A549 (cell line): ENCODE measurements around the gene OVAAL. TPM values are rescaled to one million over a fixed set of nuclear protein-coding genes. Genes with fewer than 3 reads are reported as not detected.

Experiments used
- ATAC-seq, 2 experiments: fragments of 200-7000 bp in 1 of 2; fragments of >200 bp in 1 of 2; cut with Nextera tagmentation in 1 of 2; cut with Tn5 transposase in 1 of 2; 3 replicates each; pipeline versions ENCODE4 v1.8.0 to v1.9.1; 2018 to 2020; ENCODE audit warnings: mild to moderate bottlenecking in 1 of 2, moderate library complexity in 1 of 2
- CTCF ChIA-PET: fragments of 300-600 bp; sonication (Branson Sonifier 250); formaldehyde crosslinking; extraction: SDS; loops from one replicate; lab custom pipeline; 2021; ENCODE audit warnings: antibody characterized with exemption, inconsistent platforms; lab: Yijun Ruan, JAX
- POLR2A ChIA-PET: fragments of 350-600 bp; formaldehyde crosslinking; extraction: SDS; loops from one replicate; lab custom pipeline; 2021; ENCODE audit warnings: antibody characterized with exemption, inconsistent platforms; lab: Yijun Ruan, JAX
- DNase-seq, 2 experiments: peaks; one replicate each; pipeline versions ENCODE4 v3.0.0 to v3.0.0-alpha.2; 2011 to 2016; ENCODE audit warnings: low read depth in 1 of 2, low spot score in 1 of 2
- FAIRE-seq: peaks from 2 replicates; lab custom pipeline; 2011; peaks lifted over from hg19 to GRCh38; lab: Jason Lieb, UNC
- H3K27ac ChIP-seq, 2 experiments: fragments of >200 bp; sonication (Bioruptor Twin); formaldehyde crosslinking; 3 replicates each; pipeline ENCODE4 v1.5.1; 2016 to 2017
- H3K4me1 ChIP-seq: fragments of >200 bp; sonication (Bioruptor Twin); formaldehyde crosslinking; 3 replicates; pipeline ENCODE4 v1.6.1; 2016
- H3K4me2 ChIP-seq: fragments of >200 bp; sonication (Bioruptor Twin); formaldehyde crosslinking; 3 replicates; pipeline ENCODE4 v1.6.1; 2016
- H3K4me3 ChIP-seq: fragments of >200 bp; sonication (Bioruptor Twin); formaldehyde crosslinking; 3 replicates; pipeline ENCODE4 v1.5.1; 2016
- H3K9me3 ChIP-seq: fragments of >200 bp; sonication (Bioruptor Twin); formaldehyde crosslinking; 3 replicates; pipeline ENCODE4 v1.6.1; 2016
- ATOH8 ChIP-seq: fragments of 250-450 bp; sonication (Bioruptor Pico); IDR thresholded peaks from 2 replicates; pipeline ENCODE4 v1.5.0; 2020; ENCODE audit warnings: low read depth, mild to moderate bottlenecking, moderate library complexity
- BCL3 ChIP-seq: fragments of >200 bp; sonication (Bioruptor Twin); formaldehyde crosslinking; IDR thresholded peaks from 3 replicates; pipeline ENCODE4 v1.6.1; 2016
- CBX8 ChIP-seq: fragments of 200-600 bp; sonication (generic); IDR thresholded peaks from 2 replicates; pipeline ENCODE4 v1.6.1; 2016
- CEBPB ChIP-seq, 2 experiments: fragments of >200 bp in 1 of 2; sonication (Bioruptor Twin) in 1 of 2; formaldehyde crosslinking in 1 of 2; IDR thresholded peaks; 2 replicates each; pipeline ENCODE4 v1.6.1; 2012 to 2016
- CTCF ChIP-seq: fragments of >200 bp; sonication (Bioruptor Twin); formaldehyde crosslinking; IDR thresholded peaks from 3 replicates; pipeline ENCODE4 v1.5.1; 2016
- EHF ChIP-seq: fragments of 250-450 bp; sonication (Bioruptor Pico); IDR thresholded peaks from 2 replicates; pipeline ENCODE4 v1.5.0; 2020; ENCODE audit warnings: mild to moderate bottlenecking
- EP300 ChIP-seq, 2 experiments: fragments of >200 bp; sonication (Bioruptor Twin); formaldehyde crosslinking; IDR thresholded peaks; 2 replicates in 1 of 2; 3 replicates in 1 of 2; pipeline ENCODE4 v1.6.1; 2016 to 2017
- HOXA7 ChIP-seq: fragments of 250-450 bp; sonication (Bioruptor Pico); IDR thresholded peaks from 2 replicates; pipeline ENCODE4 v1.5.0; 2020; ENCODE audit warnings: mild to moderate bottlenecking, moderate library complexity
- JUN ChIP-seq, 2 experiments: fragments of >200 bp; sonication (Bioruptor Twin); formaldehyde crosslinking; IDR thresholded peaks; 2 replicates in 1 of 2; 3 replicates in 1 of 2; pipeline ENCODE4 v1.6.1; 2016 to 2017
- KDM1A ChIP-seq: fragments of 200-600 bp; sonication (generic); IDR thresholded peaks from 2 replicates; pipeline ENCODE4 v1.6.1; 2016; ENCODE audit warnings: low read depth, mild to moderate bottlenecking
- KDM5A ChIP-seq: fragments of 200-600 bp; sonication (generic); IDR thresholded peaks from 2 replicates; pipeline ENCODE4 v1.6.1; 2016; ENCODE audit warnings: antibody characterized with exemption, mild to moderate bottlenecking
- MYC ChIP-seq: IDR thresholded peaks from 2 replicates; pipeline ENCODE4 v1.6.1; 2012; ENCODE audit warnings: mild to moderate bottlenecking, inconsistent platforms, low read length, improper control_type of control experiment, borderline replicate concordance
- NPAS2 ChIP-seq: fragments of 250-450 bp; sonication (Bioruptor Pico); IDR thresholded peaks from 2 replicates; pipeline ENCODE4 v1.8.0; 2022; ENCODE audit warnings: mild to moderate bottlenecking, moderate library complexity, borderline replicate concordance
- PBX3 ChIP-seq: IDR thresholded peaks from 2 replicates; pipeline ENCODE4 v1.6.1; 2012
- POLR2AphosphoS2 ChIP-seq: conservative IDR thresholded peaks from 2 replicates; pipeline ENCODE4 v1.6.1; 2012; ENCODE audit warnings: low read length, improper control_type of control experiment, inconsistent platforms
- RARB ChIP-seq: fragments of 250-450 bp; sonication (Bioruptor Pico); IDR thresholded peaks from 2 replicates; pipeline ENCODE4 v1.8.0; 2021; ENCODE audit warnings: mild to moderate bottlenecking, moderate library complexity
- SMC3 ChIP-seq: fragments of >200 bp; sonication (Bioruptor Twin); formaldehyde crosslinking; IDR thresholded peaks from 3 replicates; pipeline ENCODE4 v1.6.1; 2018; ENCODE audit warnings: inconsistent platforms
- TFCP2L1 ChIP-seq: fragments of 250-450 bp; sonication (Bioruptor Pico); IDR thresholded peaks from 2 replicates; pipeline ENCODE4 v1.5.0; 2021; ENCODE audit warnings: mild to moderate bottlenecking
- ZC3H11A ChIP-seq: fragments of 450-650 bp; IDR thresholded peaks from 2 replicates; pipeline ENCODE4 v1.6.1; 2014; ENCODE audit warnings: antibody characterized with exemption, mild to moderate bottlenecking
- ZSCAN20 ChIP-seq: fragments of 250-450 bp; sonication (Bioruptor Pico); IDR thresholded peaks from 2 replicates; pipeline ENCODE4 v1.8.0; 2022; ENCODE audit warnings: mild to moderate bottlenecking, moderate library complexity
- WGBS: methylation state at CpG from one replicate; pipeline ENCODE4 v1.1.6; 2017; ENCODE audit errors: missing lambda C conversion rate; 5-methylcytosine and 5-hydroxymethylcytosine counted together
- polyA plus RNA-seq, 4 experiments: library from polyadenylated mRNA; depleted of rRNA in 3 of 4; stranded (reverse); fragments of >200 nt; fragmentation: RNase III in 1 of 4; extraction: RNeasy Plus Mini Kit Qiagen cat#74134 plus additional on column Dnase treatment in 1 of 4; gene quantifications; 2 replicates in 3 of 4; 3 replicates in 1 of 4; pipeline ENCODE4 v1.2.3, GENCODE V29; 2011 to 2017
- TF ChIP-seq, protein P1 (sequence below): fragments of 450-650 bp; IDR thresholded peaks from 2 replicates; pipeline ENCODE4 v1.6.1; 2014; ENCODE audit warnings: antibody characterized with exemption
- TF ChIP-seq, protein P2 (sequence below): fragments of 150-350 bp; IDR thresholded peaks from 2 replicates; pipeline ENCODE4 v1.6.1; 2014; ENCODE audit warnings: low read depth, mild to moderate bottlenecking, low read length
- TF ChIP-seq, protein P3 (sequence below): IDR thresholded peaks from 2 replicates; pipeline ENCODE4 v1.6.1; 2012; ENCODE audit warnings: low read depth, borderline replicate concordance

Gene OVAAL
- polyA plus RNA-seq, 2 of the 4 experiments (the other 2 are of a cell fraction), result 0.08 TPM; not detected in 1

DNA sequence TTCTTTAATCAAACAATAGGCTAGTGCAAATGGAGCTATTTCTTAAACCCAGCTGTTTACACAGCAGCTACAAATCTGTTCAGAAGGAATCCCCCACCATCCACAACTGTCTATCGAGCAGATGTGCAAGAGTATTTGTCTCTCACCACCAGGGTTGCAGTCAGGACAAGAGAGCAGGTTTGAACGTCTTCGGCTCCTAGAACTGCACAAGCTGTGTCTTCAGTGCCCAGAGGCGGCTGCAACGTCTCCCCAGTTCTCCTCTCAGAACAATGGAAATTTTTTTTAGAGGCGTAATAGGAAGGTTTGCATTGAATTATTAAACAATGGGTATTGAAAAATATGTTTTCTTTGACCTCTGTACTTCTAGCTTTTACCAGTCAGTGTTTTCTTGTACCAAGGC lies 7.3 kb downstream of the OVAAL start (continued):
- no peak for TF ChIP-seq PBX3
- no peak for TF ChIP-seq MYC
- no peak for TF ChIP-seq TFCP2L1 (CRISPR knock-in tag)
- TF ChIP-seq ZSCAN20 (CRISPR knock-in tag), result no peak
- no peak for TF ChIP-seq KDM5A
- no peak for TF ChIP-seq EP300 (IDR thresholded peaks at IDR 0.05)
- no peak for TF ChIP-seq KDM1A
- no peak for TF ChIP-seq POLR2AphosphoS2

- TF ChIP-seq HOXA7, result no peak
- TF ChIP-seq, all 56 proteins: peak for 0
These were observed 7.7 kb downstream of the OVAAL start for GRCh38 chr1:180566495-180566894.

GRCh38 chr1:180567654-180568053 lies 8.9 kb downstream of the OVAAL start:
- no peak for ATAC-seq
- Histone ChIP-seq H3K9me3 (no peaks in the 10 kb centered on the region), H3K4me2 (no peak overlapping the region), H3K4me3 (no peak overlapping the region), H3K4me1 (peaks cover 21% of the 10 kb centered on the region), H3K27ac (no peak overlapping the region)
- CTCF ChIA-PET, result interaction anchor here (0.8 to 0.9 kb wide), 2 partner anchors 9 to 16 kb away, joined by 3 read pairs; no protein-coding TSS in a partner anchor
- WGBS, result 82% methylated on average over 9 of the region's 9 CpGs
- FAIRE-seq, result no peak
- POLR2A ChIA-PET, result no interaction called here
- no peak for TF ChIP-seq SMC3
- no peak for DNase-seq

More at GRCh38 chr1:180566495-180566894, 7.7 kb downstream of the OVAAL start:
- no peak for FAIRE-seq
- ChIA-PET CTCF (interaction anchor here (0.8 to 1.1 kb wide), 3 partner anchors 8 to 296 kb away, joined by 3 read pairs; no protein-coding TSS in a partner anchor), POLR2A (no interaction called here)
- H3K9me3 ChIP-seq, result no peaks in the 10 kb centered on the region
- WGBS, result 27% methylated on average over 1 of the region's 1 CpG
- no peak for DNase-seq
- no peak overlapping the region for H3K4me3 ChIP-seq
- no peak overlapping the region for H3K27ac ChIP-seq
- H3K4me1 ChIP-seq, result peaks cover 25% of the 10 kb centered on the region
- no peak overlapping the region for H3K4me2 ChIP-seq
- ATAC-seq, result no peak

GRCh38 chr1:180568184-180568583 lies 9.4 kb downstream of the OVAAL start:
- ATAC-seq, result no peak
- H3K4me1 ChIP-seq, result peaks cover 16% of the 10 kb centered on the region
- FAIRE-seq, result no peak
- H3K4me3 ChIP-seq, result no peak overlapping the region
- CTCF ChIA-PET, result interaction anchor here (0.8 to 1.5 kb wide), 2 partner anchors 16 to 27 kb away, joined by 3 read pairs; no protein-coding TSS in a partner anchor
- TF ChIP-seq CBX8, result no peak
- TF ChIP-seq, protein P1, sequence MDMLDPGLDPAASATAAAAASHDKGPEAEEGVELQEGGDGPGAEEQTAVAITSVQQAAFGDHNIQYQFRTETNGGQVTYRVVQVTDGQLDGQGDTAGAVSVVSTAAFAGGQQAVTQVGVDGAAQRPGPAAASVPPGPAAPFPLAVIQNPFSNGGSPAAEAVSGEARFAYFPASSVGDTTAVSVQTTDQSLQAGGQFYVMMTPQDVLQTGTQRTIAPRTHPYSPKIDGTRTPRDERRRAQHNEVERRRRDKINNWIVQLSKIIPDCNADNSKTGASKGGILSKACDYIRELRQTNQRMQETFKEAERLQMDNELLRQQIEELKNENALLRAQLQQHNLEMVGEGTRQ, result no peak
- TF ChIP-seq CTCF, result no peak
- TF ChIP-seq, protein P2, sequence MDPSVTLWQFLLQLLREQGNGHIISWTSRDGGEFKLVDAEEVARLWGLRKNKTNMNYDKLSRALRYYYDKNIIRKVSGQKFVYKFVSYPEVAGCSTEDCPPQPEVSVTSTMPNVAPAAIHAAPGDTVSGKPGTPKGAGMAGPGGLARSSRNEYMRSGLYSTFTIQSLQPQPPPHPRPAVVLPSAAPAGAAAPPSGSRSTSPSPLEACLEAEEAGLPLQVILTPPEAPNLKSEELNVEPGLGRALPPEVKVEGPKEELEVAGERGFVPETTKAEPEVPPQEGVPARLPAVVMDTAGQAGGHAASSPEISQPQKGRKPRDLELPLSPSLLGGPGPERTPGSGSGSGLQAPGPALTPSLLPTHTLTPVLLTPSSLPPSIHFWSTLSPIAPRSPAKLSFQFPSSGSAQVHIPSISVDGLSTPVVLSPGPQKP, result no peak
- no peak for TF ChIP-seq JUN (IDR thresholded peaks at IDR 0.05)
- TF ChIP-seq, protein P3, sequence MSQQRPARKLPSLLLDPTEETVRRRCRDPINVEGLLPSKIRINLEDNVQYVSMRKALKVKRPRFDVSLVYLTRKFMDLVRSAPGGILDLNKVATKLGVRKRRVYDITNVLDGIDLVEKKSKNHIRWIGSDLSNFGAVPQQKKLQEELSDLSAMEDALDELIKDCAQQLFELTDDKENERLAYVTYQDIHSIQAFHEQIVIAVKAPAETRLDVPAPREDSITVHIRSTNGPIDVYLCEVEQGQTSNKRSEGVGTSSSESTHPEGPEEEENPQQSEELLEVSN, result no peak
- TF ChIP-seq KDM5A, result no peak
- no peak for TF ChIP-seq EHF (CRISPR knock-in tag)
- no peak for TF ChIP-seq RARB (CRISPR knock-in tag)
- TF ChIP-seq BCL3, result no peak
- no peak for TF ChIP-seq NPAS2 (CRISPR knock-in tag)
- no peak for TF ChIP-seq CEBPB (IDR thresholded peaks at IDR 0.05)
- TF ChIP-seq HOXA7, result no peak
- TF ChIP-seq ATOH8, result no peak
- no peak for TF ChIP-seq SMC3
- no peak for TF ChIP-seq ZC3H11A
- H3K9me3 ChIP-seq, result no peaks in the 10 kb centered on the region
- POLR2A ChIA-PET, result no interaction called here
- no peak overlapping the region for H3K27ac ChIP-seq
- DNase-seq, result no peak
- WGBS, result 73% methylated on average over 2 of the region's 2 CpGs
- no peak overlapping the region for H3K4me2 ChIP-seq
